Dermis microvascular lymphatic vessel endothelial cell (primary cell): ENCODE results near the gene XRCC4. TPM values are rescaled to one million over a fixed set of nuclear protein-coding genes. Genes with fewer than 3 reads are reported as not detected.
"Not testable (repeated sequence)": the region's sequence is repeated elsewhere in the genome, so short reads cannot be mapped to it uniquely, and the experiment has no call there.

Experiments used
- DNase-seq, 2 donors: peaks; one replicate each; pipeline versions ENCODE4 v3.0.0 to v3.0.0-alpha.2; 2010; ENCODE audit warnings: low read depth in 2 of 2
- total RNA-seq: library from RNA; depleted of rRNA; stranded (reverse); fragments of >200 nt; gene quantifications from 2 replicates; pipeline ENCODE4 v1.2.1, GENCODE V29; 2014

XRCC4 gene
- total RNA-seq, 1 donor from 2014 or later, result 4.5 TPM

- DNase-seq, result no peak
These were observed 266.0 kb downstream of the XRCC4 start for GRCh38 chr5:83343299-83343698.

DNA sequence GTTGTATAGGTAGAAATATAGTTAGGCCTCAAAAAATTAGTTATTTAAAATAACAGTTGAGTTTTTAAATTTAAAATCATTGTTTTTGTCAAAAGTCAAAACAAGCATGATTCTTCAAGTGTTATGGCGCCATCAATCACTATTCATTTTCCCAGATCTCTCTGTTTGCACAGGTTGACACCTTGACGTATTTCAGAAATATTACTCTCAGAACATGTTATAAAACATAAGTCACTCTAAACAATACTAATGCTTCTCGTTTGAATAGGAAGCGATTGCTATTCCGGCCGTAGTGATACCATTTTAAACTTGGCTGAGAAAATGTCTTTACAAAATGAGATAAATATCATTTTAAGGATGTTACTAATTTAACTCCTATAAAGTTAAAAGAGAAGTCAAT lies 268.1 kb downstream of the XRCC4 start:
- no peak for DNase-seq

DNA sequence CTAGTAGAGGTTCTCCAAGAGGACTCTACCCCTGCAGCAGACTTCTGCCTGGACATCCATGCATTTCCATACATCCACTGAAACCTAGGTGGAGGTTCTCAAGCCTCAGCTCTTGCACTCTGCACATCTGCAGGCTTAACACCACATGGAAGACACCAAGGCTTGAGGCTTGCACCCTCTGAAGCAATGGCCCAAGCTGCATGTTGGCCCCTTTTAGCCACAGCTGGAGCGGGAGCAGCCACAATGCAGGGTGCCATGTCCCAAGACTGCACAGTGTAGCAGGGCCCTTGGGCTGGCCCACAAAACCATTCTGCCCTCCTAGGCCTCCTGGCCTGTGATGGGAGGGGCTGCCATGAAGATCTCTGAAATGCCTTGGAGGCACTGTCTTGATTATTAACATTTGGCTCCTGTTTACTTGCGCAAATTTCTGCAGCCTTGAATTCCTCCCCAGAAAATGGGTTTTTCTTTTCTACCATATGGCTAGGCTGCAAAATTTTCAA lies 271.0 kb downstream of the XRCC4 start:
- DNase-seq, result no peak

GRCh38 chr5:83353231-83353630 lies 275.9 kb downstream of the XRCC4 start:
- DNase-seq, result no peak

- no peak for DNase-seq
These were observed 276.4 kb downstream of the XRCC4 start for GRCh38 chr5:83353774-83354173.

GRCh38 chr5:83354958-83355357 lies 277.6 kb downstream of the XRCC4 start:
- no peak for DNase-seq

GRCh38 chr5:83355482-83356014 lies 278.2 kb downstream of the XRCC4 start:
- not testable (repeated sequence) for DNase-seq

- DNase-seq, result no peak
These were observed 280.4 kb downstream of the XRCC4 start for GRCh38 chr5:83357621-83358231.

DNA sequence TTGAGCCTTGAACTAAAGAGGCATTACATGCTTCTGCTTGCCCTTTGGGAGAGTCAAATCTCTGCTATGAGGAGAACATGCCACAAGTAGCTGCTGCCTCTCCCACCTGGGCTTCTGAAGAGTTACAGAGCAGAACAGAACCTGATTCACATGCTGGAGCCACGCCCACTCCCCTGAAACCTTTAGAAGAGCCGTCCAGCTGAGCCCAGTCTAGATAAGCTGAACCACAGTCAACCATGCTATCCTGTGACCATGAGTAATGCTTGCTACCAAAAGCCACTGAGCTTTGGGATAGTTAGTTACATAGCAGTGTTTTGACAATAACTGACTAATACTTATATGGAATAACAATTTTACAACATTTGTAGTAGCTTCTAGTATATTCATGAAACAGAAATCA lies 283.2 kb downstream of the XRCC4 start:
- no peak for DNase-seq

GRCh38 chr5:83362526-83362925 lies 285.2 kb downstream of the XRCC4 start:
- DNase-seq, result no peak

GRCh38 chr5:83363111-83363885 lies 286.0 kb downstream of the XRCC4 start:
- DNase-seq, result no peak

DNA sequence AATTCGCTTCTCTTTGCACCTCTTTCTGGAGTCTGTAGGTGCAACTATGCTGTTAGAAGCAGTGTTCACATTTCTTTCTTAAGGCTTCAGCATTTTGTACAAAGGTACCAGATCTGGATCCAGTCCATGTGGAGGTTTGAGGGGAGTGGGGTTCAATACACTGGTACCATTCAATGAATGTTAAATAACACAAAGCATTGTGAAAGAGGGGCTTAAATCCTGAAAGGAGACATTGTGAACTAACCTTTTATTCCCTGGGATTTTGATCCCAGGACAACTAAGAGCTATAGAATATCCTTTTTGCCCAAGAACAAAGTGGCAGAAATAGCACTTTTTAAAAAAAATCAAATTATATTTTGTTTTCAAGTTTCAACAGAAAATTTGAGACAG lies 286.5 kb downstream of the XRCC4 start:
- no peak for DNase-seq

DNA sequence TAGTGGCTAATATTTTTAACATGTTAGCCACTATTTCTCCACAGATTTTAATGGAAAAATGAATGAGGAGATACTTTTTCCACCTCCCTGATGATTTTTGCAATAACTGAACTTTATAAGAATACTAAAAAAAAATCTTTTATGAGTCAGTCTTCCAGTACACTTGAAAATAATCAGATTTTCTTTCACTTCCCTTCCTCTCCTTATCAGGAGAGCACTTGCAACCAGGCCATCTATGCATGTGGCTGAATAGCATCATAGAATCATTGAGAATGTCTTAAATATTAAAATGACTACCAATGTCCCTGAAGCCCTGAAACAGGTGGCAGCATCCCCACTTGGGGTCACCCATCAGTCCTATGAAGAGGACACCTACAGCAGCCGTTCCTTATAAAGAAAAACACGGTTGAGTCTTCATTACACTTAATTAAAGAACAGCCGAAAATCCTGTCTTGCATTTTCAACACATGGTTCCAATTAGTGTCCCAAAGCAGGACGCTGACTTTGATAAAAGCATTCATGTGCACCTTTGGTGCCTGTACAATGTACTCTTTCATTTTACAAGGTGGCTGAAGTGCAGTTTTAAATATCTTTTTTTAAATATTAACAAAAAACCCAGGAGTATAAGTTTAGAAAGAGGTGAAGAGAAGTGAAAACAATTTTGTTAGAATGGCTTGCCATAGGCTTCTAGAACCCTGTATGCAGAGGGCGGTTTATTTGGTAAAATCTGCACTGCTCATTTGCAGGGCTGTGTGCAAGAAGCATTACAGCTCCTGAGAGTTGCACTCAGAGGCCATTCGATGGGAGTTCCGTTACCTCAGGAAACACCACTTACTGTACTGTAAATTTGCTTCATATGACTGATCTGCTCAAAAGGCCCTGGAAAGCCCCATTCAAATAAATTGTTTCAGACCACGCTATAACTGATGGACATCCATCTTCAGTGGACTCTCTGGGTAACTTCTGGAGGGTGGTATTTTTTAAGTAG lies 287.3 kb downstream of the XRCC4 start:
- DNase-seq, result no peak

GRCh38 chr5:83368319-83368718 lies 291.0 kb downstream of the XRCC4 start:
- no peak for DNase-seq

GRCh38 chr5:83368835-83369234 lies 291.5 kb downstream of the XRCC4 start:
- no peak for DNase-seq

GRCh38 chr5:83370957-83371356 lies 293.6 kb downstream of the XRCC4 start:
- no peak for DNase-seq

DNA sequence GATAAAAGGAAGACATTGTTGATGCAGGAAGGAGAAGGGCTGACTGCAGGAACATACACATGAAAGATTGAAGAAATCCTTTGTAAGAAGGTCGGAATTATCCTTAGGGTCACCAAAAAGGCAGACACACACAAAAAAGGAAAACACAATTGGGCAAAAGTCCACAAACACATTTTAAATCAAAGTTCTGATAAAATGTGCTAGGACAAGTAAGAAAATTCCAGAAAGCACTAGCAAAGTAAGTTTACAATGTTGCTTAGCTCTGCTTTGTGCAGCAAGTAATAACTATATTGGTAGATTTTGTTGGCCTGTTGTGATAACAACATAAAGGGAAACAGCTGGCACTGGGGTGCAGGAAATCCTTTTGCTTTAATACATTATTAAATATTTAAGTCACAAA lies 294.4 kb downstream of the XRCC4 start:
- DNase-seq, result no peak

DNA sequence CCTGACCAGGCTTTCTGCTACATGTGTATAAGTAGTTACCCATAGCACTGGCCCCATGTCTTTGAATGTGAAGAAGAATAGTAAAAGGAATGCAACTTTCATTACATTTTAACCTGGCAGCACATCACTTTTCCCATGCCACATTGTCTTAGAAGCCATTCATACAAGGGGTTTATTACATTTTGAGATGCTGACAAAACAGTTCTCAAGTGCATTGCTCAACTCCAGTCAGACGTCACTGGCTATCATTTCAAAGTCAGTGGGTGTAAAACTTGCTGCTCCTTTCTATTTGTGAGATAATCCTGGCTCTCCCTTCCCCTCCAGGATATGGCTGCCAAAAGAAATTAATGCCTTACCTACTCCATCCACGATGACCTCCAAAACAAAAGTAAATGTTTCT lies 297.2 kb downstream of the XRCC4 start:
- DNase-seq, result no peak

DNA sequence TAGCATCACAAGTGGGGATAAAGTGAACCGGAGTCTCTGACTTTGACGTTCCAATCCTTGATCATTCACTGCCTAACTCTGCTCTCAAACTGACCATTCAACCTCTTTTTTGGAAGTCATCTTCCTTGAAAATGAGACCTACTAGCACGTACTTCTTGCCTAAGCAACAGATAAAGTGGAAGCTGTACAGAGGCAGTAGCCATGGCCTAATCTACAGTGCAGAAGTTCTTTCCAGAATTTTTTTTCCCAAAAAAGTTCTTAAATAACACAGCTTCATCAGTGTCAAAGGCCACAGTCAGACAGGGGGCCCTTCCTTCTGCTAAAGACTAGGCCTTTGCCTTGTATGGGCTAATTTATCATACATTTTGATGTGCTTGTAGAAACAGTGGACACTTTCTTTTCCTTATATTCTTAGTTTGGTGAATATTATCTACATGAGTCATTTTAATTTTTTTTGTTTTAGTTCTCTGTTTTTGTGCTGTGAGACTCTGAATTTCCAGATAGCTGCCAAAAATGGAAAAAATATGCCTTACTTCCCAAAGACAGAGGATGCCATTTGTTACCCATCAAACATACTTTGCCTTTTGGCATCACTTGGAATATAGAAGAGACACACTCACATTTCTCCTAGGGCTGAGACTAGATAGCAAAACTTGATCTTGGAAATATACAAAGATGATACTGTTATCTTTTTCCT lies 297.9 kb downstream of the XRCC4 start:
- no peak for DNase-seq

DNA sequence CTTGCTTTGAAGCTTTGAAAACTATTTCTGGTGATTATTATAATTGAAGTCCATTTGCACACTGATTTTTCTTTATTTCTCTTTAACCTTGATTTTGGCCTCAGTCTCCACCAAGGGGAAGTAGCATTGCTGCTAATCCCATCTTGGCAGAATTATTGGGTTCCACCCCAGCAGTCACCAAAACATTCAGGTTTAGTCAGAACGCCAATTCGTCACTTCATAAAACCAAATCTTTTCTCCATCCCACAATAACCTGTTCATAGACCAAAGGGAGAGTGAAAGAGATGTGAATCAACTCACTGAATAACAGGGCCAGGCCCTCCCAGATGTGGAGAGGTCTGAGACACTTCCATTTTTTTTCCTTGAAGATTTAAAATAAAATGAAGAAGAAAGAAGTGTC lies 299.1 kb downstream of the XRCC4 start:
- DNase-seq, result no peak
